ENCODE measurements around the gene MYMK. TPM values are rescaled to one million over a fixed set of nuclear protein-coding genes. Genes with fewer than 3 reads are reported as not detected.

The MYMK gene
- total and polyA plus RNA-seq, 2 experiments from 2014 or later = not detected

GRCh38 chr9:133562611-133563290 is 38.0 kb upstream of the MYMK start:
- Histone ChIP-seq H3K79me2 (replicated peaks; ENCODE audit: insufficient read depth) (no peaks in the 10 kb centered on the region), H2AFZ (no peak overlapping the region), H3K4me3 (no peak overlapping the region), H3K9me2 (ENCODE audit: insufficient read depth) (no peaks in the 10 kb centered on the region), H3K36me3 (ENCODE audit: insufficient read depth) (no peaks in the 10 kb centered on the region), H3K4me2 (no peak overlapping the region), H3F3A (replicated peaks; ENCODE audit: low read depth) (no peaks in the 10 kb centered on the region), H4K20me1 (replicated peaks; ENCODE audit: insufficient read depth) (no peaks in the 10 kb centered on the region), H3K27me3 (ENCODE audit: insufficient read depth) (no peaks in the 10 kb centered on the region), H3K4me1 (ENCODE audit: insufficient read depth) (peaks cover 5% of the 10 kb centered on the region), H3K27ac (ENCODE audit: low read depth) (no peak overlapping the region)
- no peak for TF ChIP-seq ETS1 (IDR thresholded peaks at IDR 0.05)
- TF ChIP-seq ZNF114 (CRISPR knock-in tag; IDR thresholded peaks at IDR 0.05) = no peak
- no peak for TF ChIP-seq EZH2 (IDR thresholded peaks at IDR 0.05; ENCODE audit: low read depth, unreplicated experiment)
- TF ChIP-seq CTCF (conservative IDR thresholded peaks at IDR 0.05; ENCODE audit: low read depth in 2 of 2) = no peak
- TF ChIP-seq EZH2phosphoT487 (IDR thresholded peaks at IDR 0.05; ENCODE audit: unreplicated experiment) = no peak
- TF ChIP-seq REST (IDR thresholded peaks at IDR 0.05; ENCODE audit: unreplicated experiment) = no peak
- no peak for TF ChIP-seq POLR2AphosphoS5 (IDR thresholded peaks at IDR 0.05; ENCODE audit: low read depth)
- no peak for TF ChIP-seq JUNB (IDR thresholded peaks at IDR 0.05; ENCODE audit: unreplicated experiment)
- no peak for TF ChIP-seq STAT1 (IDR thresholded peaks at IDR 0.05; ENCODE audit: unreplicated experiment)
- no peak overlapping the region for H3K4me3 Mint-ChIP-seq
- peaks cover 11% of the 10 kb centered on the region for H3K27me3 Mint-ChIP-seq (ENCODE audit: insufficient read depth, low read depth, poor library complexity)
- ATAC-seq (no peak), DNase-seq (ENCODE audit: low spot score) (no peak)
- no peak overlapping the region for H3K27ac Mint-ChIP-seq
- peaks cover 32% of the 10 kb centered on the region for H3K4me1 Mint-ChIP-seq
- no peaks in the 10 kb centered on the region for H3K36me3 Mint-ChIP-seq (ENCODE audit: low read depth)
- no peaks in the 10 kb centered on the region; the same call in 2 of the 3 replicates for H3K9me3 Mint-ChIP-seq

All from GM23338 (cell line).